Measurements from ENCODE around the gene EIF4G1.

The EIF4G1 gene

GRCh38 chr3:184333190-184333589 lies 18.8 kb downstream of the EIF4G1 start:
- Histone ChIP-seq H3K36me3 (ENCODE audit: insufficient read depth, low read length) (peaks cover 70% of the 10 kb centered on the region; the same call in 1 of the 2 replicates), H3K9ac (ENCODE audit: low read depth, low read length, poor library complexity, severe bottlenecking) (no peak overlapping the region), H4K20me1 (ENCODE audit: insufficient read depth, low read length, poor library complexity, severe bottlenecking) (peaks cover 21% of the 10 kb centered on the region), H3K9me3 (ENCODE audit: insufficient read depth, low read depth, low read length) (no peaks in the 10 kb centered on the region), H3K4me3 (ENCODE audit: low read length, poor library complexity, severe bottlenecking) (no peak overlapping the region), H3K4me2 (ENCODE audit: low read depth, low read length, poor library complexity, severe bottlenecking) (no peak overlapping the region), H3K27me3 (ENCODE audit: insufficient read depth, low read length, poor library complexity, severe bottlenecking) (no peaks in the 10 kb centered on the region), H2AFZ (ENCODE audit: low read length) (no peak overlapping the region), H3F3A (ENCODE audit: low read depth) (no peaks in the 10 kb centered on the region), H3K79me2 (ENCODE audit: insufficient read depth, low read length) (no peaks in the 10 kb centered on the region), H3K9me2 (replicated peaks; ENCODE audit: low read depth, low read length) (no peaks in the 10 kb centered on the region), H3K4me1 (ENCODE audit: insufficient read depth, low read length, poor library complexity, severe bottlenecking) (no peaks in the 10 kb centered on the region)
- no peak for TF ChIP-seq EZH2phosphoT487 (IDR thresholded peaks at IDR 0.05; ENCODE audit: borderline replicate concordance)
- TF ChIP-seq CTCF (conservative IDR thresholded peaks at IDR 0.05; ENCODE audit: low read length): no peak

- peaks cover 21% of the 10 kb centered on the region for H4K20me1 ChIP-seq (ENCODE audit: insufficient read depth, low read length, poor library complexity, severe bottlenecking)
- H2AFZ ChIP-seq (ENCODE audit: low read length): no peak overlapping the region
- H3K9me3 ChIP-seq (ENCODE audit: insufficient read depth, low read depth, low read length): no peaks in the 10 kb centered on the region
- H3K79me2 ChIP-seq (ENCODE audit: insufficient read depth, low read length): no peaks in the 10 kb centered on the region
- no peak overlapping the region for H3K9ac ChIP-seq (ENCODE audit: low read depth, low read length, poor library complexity, severe bottlenecking)
- H3K4me2 ChIP-seq (ENCODE audit: low read depth, low read length, poor library complexity, severe bottlenecking): no peak overlapping the region
- H3F3A ChIP-seq (ENCODE audit: low read depth): no peaks in the 10 kb centered on the region
- H3K9me2 ChIP-seq (replicated peaks; ENCODE audit: low read depth, low read length): no peaks in the 10 kb centered on the region
- H3K27me3 ChIP-seq (ENCODE audit: insufficient read depth, low read length, poor library complexity, severe bottlenecking): no peaks in the 10 kb centered on the region
- H3K36me3 ChIP-seq (ENCODE audit: insufficient read depth, low read length): peaks cover 65% of the 10 kb centered on the region; the same call in 1 of the 2 replicates
- H3K4me3 ChIP-seq (ENCODE audit: low read length, poor library complexity, severe bottlenecking): no peak overlapping the region
- TF ChIP-seq CTCF (conservative IDR thresholded peaks at IDR 0.05; ENCODE audit: low read length) (no peak), EZH2phosphoT487 (IDR thresholded peaks at IDR 0.05; ENCODE audit: borderline replicate concordance) (no peak)
- H3K4me1 ChIP-seq (ENCODE audit: insufficient read depth, low read length, poor library complexity, severe bottlenecking): no peaks in the 10 kb centered on the region
Observed at GRCh38 chr3:184333700-184334099, 19.3 kb downstream of the EIF4G1 start.

GRCh38 chr3:184334470-184335158 lies 20.2 kb downstream of the EIF4G1 start:
- no peaks in the 10 kb centered on the region for H3K79me2 ChIP-seq (ENCODE audit: insufficient read depth, low read length)
- peaks cover 21% of the 10 kb centered on the region for H4K20me1 ChIP-seq (ENCODE audit: insufficient read depth, low read length, poor library complexity, severe bottlenecking)
- H3K9me3 ChIP-seq (ENCODE audit: insufficient read depth, low read depth, low read length): no peaks in the 10 kb centered on the region
- no peaks in the 10 kb centered on the region for H3F3A ChIP-seq (ENCODE audit: low read depth)
- peaks cover 57% of the 10 kb centered on the region; the same call in 1 of the 2 replicates for H3K36me3 ChIP-seq (ENCODE audit: insufficient read depth, low read length)
- no peaks in the 10 kb centered on the region for H3K27me3 ChIP-seq (ENCODE audit: insufficient read depth, low read length, poor library complexity, severe bottlenecking)
- no peak overlapping the region for H2AFZ ChIP-seq (ENCODE audit: low read length)
- H3K9ac ChIP-seq (ENCODE audit: low read depth, low read length, poor library complexity, severe bottlenecking): no peak overlapping the region
- no peak overlapping the region for H3K4me3 ChIP-seq (ENCODE audit: low read length, poor library complexity, severe bottlenecking)
- TF ChIP-seq EZH2phosphoT487 (IDR thresholded peaks at IDR 0.05; ENCODE audit: borderline replicate concordance) (no peak), CTCF (conservative IDR thresholded peaks at IDR 0.05; ENCODE audit: low read length) (no peak)
- H3K4me2 ChIP-seq (ENCODE audit: low read depth, low read length, poor library complexity, severe bottlenecking): no peak overlapping the region
- H3K9me2 ChIP-seq (replicated peaks; ENCODE audit: low read depth, low read length): no peaks in the 10 kb centered on the region
- H3K4me1 ChIP-seq (ENCODE audit: insufficient read depth, low read length, poor library complexity, severe bottlenecking): no peaks in the 10 kb centered on the region
